Right renal cortex interstitium (tissue), 3 donors: ENCODE data around the gene BAIAP2L1. TPM values are rescaled to one million over a fixed set of nuclear protein-coding genes. Genes with fewer than 3 reads are reported as not detected.

Source experiments
- DNase-seq, 3 donors: peaks; one replicate each; pipeline ENCODE4 v3.0.0-alpha.2; 2013; ENCODE audit warnings: low read depth in 3 of 3, low spot score in 2 of 3
- polyA plus RNA-seq, 3 donors: library from polyadenylated mRNA; unstranded; fragments of 120-200 nt; gene quantifications; one replicate each; pipeline ENCODE4 v1.2.1, GENCODE V29; 2013; ENCODE audit not compliant: insufficient read length in 3 of 3

The BAIAP2L1 gene
- polyA plus RNA-seq, 3 donors: 10.8 to 13.5 (median 11.6) TPM

- no peak for DNase-seq
These were observed 103.1 kb downstream of the BAIAP2L1 start for GRCh38 chr7:98297626-98298286.

GRCh38 chr7:98296833-98297232 lies 104.1 kb downstream of the BAIAP2L1 start:
- DNase-seq: no peak

- DNase-seq: no peak
These were observed 105.3 kb downstream of the BAIAP2L1 start for GRCh38 chr7:98295467-98296192.

- no peak for DNase-seq
These were observed 106.0 kb downstream of the BAIAP2L1 start for GRCh38 chr7:98294798-98295382.

- DNase-seq: no peak
These were observed 106.6 kb downstream of the BAIAP2L1 start for GRCh38 chr7:98294326-98294725.

GRCh38 chr7:98293746-98294145 lies 107.1 kb downstream of the BAIAP2L1 start:
- DNase-seq: no peak

GRCh38 chr7:98293265-98293664 lies 107.6 kb downstream of the BAIAP2L1 start:
- no peak for DNase-seq

GRCh38 chr7:98291717-98292116 lies 109.2 kb downstream of the BAIAP2L1 start:
- no peak for DNase-seq

- no peak for DNase-seq
These were observed 111.5 kb downstream of the BAIAP2L1 start for GRCh38 chr7:98289333-98289875.

- no peak for DNase-seq
These were observed 112.6 kb downstream of the BAIAP2L1 start for GRCh38 chr7:98288064-98288823.

- no peak for DNase-seq
These were observed 113.4 kb downstream of the BAIAP2L1 start for GRCh38 chr7:98287486-98287959.

GRCh38 chr7:98286701-98287485 lies 114.0 kb downstream of the BAIAP2L1 start:
- DNase-seq: no peak

- DNase-seq: no peak
These were observed 114.8 kb downstream of the BAIAP2L1 start for GRCh38 chr7:98286093-98286539.

GRCh38 chr7:98285157-98286092 lies 115.5 kb downstream of the BAIAP2L1 start:
- DNase-seq: no peak

GRCh38 chr7:98284335-98285036 lies 116.4 kb downstream of the BAIAP2L1 start:
- DNase-seq: no peak

GRCh38 chr7:98283887-98284222 lies 117.0 kb downstream of the BAIAP2L1 start:
- no peak for DNase-seq

- DNase-seq: no peak
These were observed 117.6 kb downstream of the BAIAP2L1 start for GRCh38 chr7:98283127-98283886.

- DNase-seq: no peak
These were observed 118.2 kb downstream of the BAIAP2L1 start for GRCh38 chr7:98282703-98283102.
